Gastrocnemius medialis (tissue), 4 donors: ENCODE data around the gene UNC5C.

Experiments used
- CTCF ChIP-seq, 5 experiments: fragments of 450-650 bp in 3 of 5; fragments of 200-600 bp in 2 of 5; sonication (generic) in 2 of 5; IDR thresholded peaks in 4 of 5; conservative IDR thresholded peaks in 1 of 5; 1 replicate in 4 of 5; 2 replicates in 1 of 5; pipeline ENCODE4 v1.5.1; 2016 to 2019; ENCODE audit warnings: antibody characterized with exemption in 5 of 5, mild to moderate bottlenecking in 3 of 5, moderate library complexity in 3 of 5
- POLR2A ChIP-seq, 2 donors: fragments of 450-650 bp; IDR thresholded peaks; one replicate each; pipeline ENCODE4 v1.6.1; 2017; ENCODE audit warnings: antibody characterized with exemption in 2 of 2, mild to moderate bottlenecking in 2 of 2, moderate library complexity in 2 of 2

DNA sequence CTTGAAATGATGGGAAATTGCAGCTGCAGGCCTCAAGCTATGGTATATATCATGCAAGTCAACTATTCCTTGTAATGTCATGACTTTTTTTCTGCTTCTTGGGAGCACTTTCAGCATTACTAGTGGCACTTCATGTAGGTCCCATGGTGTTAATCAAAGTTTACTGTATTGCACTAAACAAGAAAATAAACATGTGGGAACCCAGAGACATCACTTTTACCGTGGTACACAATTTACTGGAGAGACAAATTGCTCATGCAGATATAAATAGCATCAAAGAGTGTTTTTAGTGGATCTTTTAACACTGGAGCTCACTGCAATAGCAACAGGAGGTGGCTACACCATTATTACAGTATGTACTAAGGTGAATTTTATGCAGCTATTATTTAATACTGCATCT, 79.2 kb downstream of the UNC5C start:
- TF ChIP-seq POLR2A (IDR thresholded peaks at IDR 0.05) (no peak), CTCF (IDR thresholded peaks at IDR 0.05 in 4 of 5, conservative IDR thresholded peaks at IDR 0.05 in 1 of 5) (no peak)
